Caco-2 (cell line): ENCODE measurements around the gene SWAP70. TPM values are rescaled to one million over a fixed set of nuclear protein-coding genes. Genes with fewer than 3 reads are reported as not detected.

Experiments used
- Bru-seq: library from RNA; stranded (reverse); fragments of 400-500 nt; gene quantifications from one replicate; lab custom pipeline; 2021; lab: Mats Ljungman, UMichigan
- BruChase-seq, 2 experiments: library from RNA; stranded (reverse); fragments of 400-500 nt; gene quantifications; one replicate each; lab custom pipeline; 2021; lab: Mats Ljungman, UMichigan
- BruUV-seq: library from RNA; stranded (reverse); fragments of 400-500 nt; replicated peaks from 2 replicates; lab custom pipeline; 2021; lab: Mats Ljungman, UMichigan
- CTCF ChIA-PET: fragments of 300-600 bp; sonication (Branson Sonifier 250); formaldehyde crosslinking; loops from one replicate; lab custom pipeline; 2022; ENCODE audit warnings: antibody characterized with exemption; lab: Charles Lee
- POLR2A ChIA-PET: fragments of 300-600 bp; sonication (Branson Sonifier 250); formaldehyde crosslinking; loops from one replicate; lab custom pipeline; 2022; ENCODE audit warnings: antibody characterized with exemption; lab: Charles Lee
- DNase-seq, 2 experiments: peaks; one replicate each; pipeline versions ENCODE4 v3.0.0 to v3.0.0-alpha.2; 2020 to 2022
- H3K27me3 ChIP-seq: replicated peaks from 2 replicates; pipeline ENCODE4 v1.6.0; 2011; ENCODE audit warnings: low read length; ENCODE audit not compliant: control insufficient read depth, insufficient read depth
- H3K36me3 ChIP-seq: 2 replicates; pipeline ENCODE4 v1.5.1; 2011; ENCODE audit warnings: low read length; ENCODE audit not compliant: control insufficient read depth, insufficient read depth
- H3K4me1 ChIP-seq: fragments of 250-450 bp; sonication (Bioruptor Pico); 2 replicates; pipeline ENCODE4 v1.5.1; 2020; ENCODE audit warnings: mild to moderate bottlenecking
- H3K4me3 ChIP-seq: 2 replicates; pipeline ENCODE4 v1.5.1; 2011; ENCODE audit warnings: low read depth, mild to moderate bottlenecking, control low read depth, low read length
- H3K9me3 ChIP-seq: fragments of 250-450 bp; sonication (Bioruptor Pico); 2 replicates; pipeline ENCODE4 v1.5.1; 2020; ENCODE audit warnings: mild to moderate bottlenecking, moderate library complexity
- H3K27ac Mint-ChIP-seq: one replicate; pipeline ENCODE4 v1.8.0; 2022; ENCODE audit warnings: mixed read lengths; ENCODE audit not compliant: unreplicated experiment
- H3K27me3 Mint-ChIP-seq: one replicate; pipeline ENCODE4 v1.8.0; 2022; ENCODE audit warnings: mixed read lengths; ENCODE audit not compliant: insufficient read depth, unreplicated experiment
- H3K36me3 Mint-ChIP-seq: one replicate; pipeline ENCODE4 v1.8.0; 2022; ENCODE audit warnings: mild to moderate bottlenecking, mixed read lengths; ENCODE audit not compliant: insufficient read depth, unreplicated experiment
- H3K4me1 Mint-ChIP-seq: one replicate; pipeline ENCODE4 v1.8.0; 2022; ENCODE audit warnings: low read depth, mixed read lengths; ENCODE audit not compliant: unreplicated experiment
- H3K4me3 Mint-ChIP-seq: one replicate; pipeline ENCODE4 v1.8.0; 2022; ENCODE audit warnings: mild to moderate bottlenecking, moderate library complexity, mixed read lengths; ENCODE audit not compliant: unreplicated experiment
- H3K9me3 Mint-ChIP-seq: one replicate; pipeline ENCODE4 v1.8.0; 2022; ENCODE audit warnings: mixed read lengths; ENCODE audit not compliant: unreplicated experiment
- intact Hi-C: fragments of 100-400 bp; cut with micrococcal nuclease; formaldehyde crosslinking; loops from one replicate; pipeline ENCODE4 v1.10.0; 2022; ENCODE audit not compliant: unreplicated experiment
- long read RNA-seq: library from polyadenylated mRNA; stranded (forward); transcript quantifications from one replicate; pipeline ENCODE4 v2.0.0, GENCODE V29; 2022
- total RNA-seq: library from RNA; stranded (reverse); gene quantifications from 2 replicates; pipeline ENCODE4 v1.2.3, GENCODE V29; 2022
- TF ChIP-seq, protein P1 (sequence below), 2 experiments: fragments of 200-600 bp in 1 of 2; IDR thresholded peaks; 1 replicate in 1 of 2; 2 replicates in 1 of 2; pipeline versions ENCODE4 v1.5.1 to v1.8.0; 2011 to 2022; ENCODE audit warnings: antibody characterized with exemption in 1 of 2, control low read depth in 1 of 2, inconsistent platforms in 1 of 2, low read depth in 1 of 2, low read length in 1 of 2, mild to moderate bottlenecking in 1 of 2, moderate library complexity in 1 of 2; ENCODE audit not compliant: insufficient read depth in 1 of 2, severe bottlenecking in 1 of 2, unreplicated experiment in 1 of 2

Gene SWAP70
- 37.0 and 42.4 TPM in 2 replicates for total RNA-seq
- percentile 84 among the genes with signal in this experiment for Bru-seq, nascent RNA
- BruChase-seq, experiment 1, labeled RNA remaining after a 2-hour chase: percentile 83 among the genes with signal in this experiment
- BruChase-seq, experiment 2, labeled RNA remaining after a 6-hour chase: percentile 82 among the genes with signal in this experiment
- long read RNA-seq, full-length matches to known transcripts: 52 of 67 reads
- long read RNA-seq, partial matches to known transcripts: 2 of 67 reads
- long read RNA-seq, other reads (novel, unspliced or antisense): 13 of 67 reads

DNA sequence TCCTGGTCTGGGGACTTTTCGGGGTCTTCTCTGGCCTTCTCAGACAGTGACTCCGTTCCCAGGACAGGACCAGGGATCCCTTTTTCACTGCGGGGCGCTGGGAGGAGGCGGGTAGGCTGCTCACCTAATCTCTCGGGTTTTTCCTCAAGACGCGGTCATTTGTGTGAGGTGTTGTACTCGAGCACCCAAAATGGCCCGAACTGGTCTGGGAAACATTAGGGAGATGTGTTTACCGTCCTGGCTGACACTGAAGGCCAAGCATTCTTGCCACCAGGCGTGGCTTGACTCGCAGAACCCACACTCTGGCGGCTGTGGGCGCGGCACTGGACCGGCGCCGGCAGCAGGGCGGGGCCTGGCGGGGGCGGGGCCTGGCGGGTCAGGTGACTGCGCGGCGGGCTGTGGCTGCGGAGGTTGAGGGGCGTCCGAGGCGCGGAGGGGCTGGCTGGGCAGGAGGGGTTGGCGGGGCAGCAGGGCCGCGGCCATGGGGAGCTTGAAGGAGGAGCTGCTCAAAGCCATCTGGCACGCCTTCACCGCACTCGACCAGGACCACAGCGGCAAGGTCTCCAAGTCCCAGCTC lies at the start of gene SWAP70:
Gene SWAP70, plus strand, starts transcription at position 379 of the 577 bp plus-strand sequence. Its CDS starts 103 bp downstream, at position 482.
- Mint-ChIP-seq H3K27me3 (no peaks in the 10 kb centered on the region), H3K9me3 (peaks cover 13% of the 10 kb centered on the region), H3K4me3 (peak within 1 kb of the TSS; percentile 95), H3K27ac (peak within 1 kb of the TSS; percentile 99), H3K36me3 (peaks cover 30% of the 10 kb centered on the region), H3K4me1 (no peaks in the 10 kb centered on the region)
- POLR2A ChIA-PET: interaction anchor here (1.1 to 1.4 kb wide), 2 partner anchors 51 to 203 kb away, joined by 3 to 5 read pairs; partner anchors contain the start of gene ZNF143
- H3K27me3 ChIP-seq: no peaks in the 10 kb centered on the region
- intact Hi-C loops: loop anchor here (1.0 to 2.0 kb wide), 3 partner anchors 49 to 91 kb away; partner anchors contain the start of gene WEE1
- TF ChIP-seq, protein P1, sequence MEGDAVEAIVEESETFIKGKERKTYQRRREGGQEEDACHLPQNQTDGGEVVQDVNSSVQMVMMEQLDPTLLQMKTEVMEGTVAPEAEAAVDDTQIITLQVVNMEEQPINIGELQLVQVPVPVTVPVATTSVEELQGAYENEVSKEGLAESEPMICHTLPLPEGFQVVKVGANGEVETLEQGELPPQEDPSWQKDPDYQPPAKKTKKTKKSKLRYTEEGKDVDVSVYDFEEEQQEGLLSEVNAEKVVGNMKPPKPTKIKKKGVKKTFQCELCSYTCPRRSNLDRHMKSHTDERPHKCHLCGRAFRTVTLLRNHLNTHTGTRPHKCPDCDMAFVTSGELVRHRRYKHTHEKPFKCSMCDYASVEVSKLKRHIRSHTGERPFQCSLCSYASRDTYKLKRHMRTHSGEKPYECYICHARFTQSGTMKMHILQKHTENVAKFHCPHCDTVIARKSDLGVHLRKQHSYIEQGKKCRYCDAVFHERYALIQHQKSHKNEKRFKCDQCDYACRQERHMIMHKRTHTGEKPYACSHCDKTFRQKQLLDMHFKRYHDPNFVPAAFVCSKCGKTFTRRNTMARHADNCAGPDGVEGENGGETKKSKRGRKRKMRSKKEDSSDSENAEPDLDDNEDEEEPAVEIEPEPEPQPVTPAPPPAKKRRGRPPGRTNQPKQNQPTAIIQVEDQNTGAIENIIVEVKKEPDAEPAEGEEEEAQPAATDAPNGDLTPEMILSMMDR (IDR thresholded peaks at IDR 0.05; ENCODE audit: insufficient read depth in 1 of 2, low read depth in 1 of 2, low read length in 1 of 2, severe bottlenecking in 1 of 2, unreplicated experiment in 1 of 2): peak; percentile 26 to 61
- H3K4me1 ChIP-seq: no peaks in the 10 kb centered on the region
- CTCF ChIA-PET: interaction anchor here (1.1 to 1.4 kb wide), 2 partner anchors 51 to 63 kb away, joined by 3 to 4 read pairs; no protein-coding TSS in a partner anchor
- peak within 1 kb of the TSS; percentile 85 for H3K4me3 ChIP-seq
- peaks cover 7% of the 10 kb centered on the region; the same call in 1 of the 2 replicates for H3K9me3 ChIP-seq
- peak; percentile 95 to 97 for DNase-seq
- BruUV-seq: no TSS peak
- H3K36me3 ChIP-seq: no peaks in the 10 kb centered on the region

DNA sequence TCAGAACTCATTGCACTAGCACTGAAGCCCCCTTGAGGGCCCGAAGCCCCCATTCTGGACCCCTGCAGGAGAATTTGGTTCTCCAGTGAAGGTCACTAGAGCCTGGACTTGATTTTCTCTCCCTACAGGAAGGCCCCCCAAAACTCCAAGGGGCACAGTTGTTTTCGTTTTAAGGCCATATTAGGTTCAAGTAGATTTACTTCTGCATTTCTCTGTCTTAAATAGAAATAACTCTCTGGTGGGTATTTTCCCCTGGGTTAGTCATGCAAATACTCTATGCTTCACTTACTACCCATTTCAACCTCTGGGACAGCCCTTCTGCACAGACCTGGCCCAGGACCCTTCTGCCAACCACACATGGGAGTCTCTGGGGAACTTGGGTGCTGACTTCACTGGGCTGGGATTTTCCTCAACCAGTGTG lies 48.8 kb upstream of the SWAP70 start:
- H3K27ac Mint-ChIP-seq: peak overlapping the region; percentile 98
- no peaks in the 10 kb centered on the region for H3K27me3 ChIP-seq
- H3K27me3 Mint-ChIP-seq: no peaks in the 10 kb centered on the region
- BruUV-seq: no TSS peak
- TF ChIP-seq, protein P1 (IDR thresholded peaks at IDR 0.05; ENCODE audit: insufficient read depth in 1 of 2, low read depth in 1 of 2, low read length in 1 of 2, severe bottlenecking in 1 of 2, unreplicated experiment in 1 of 2): no peak
- peak overlapping the region; percentile 93 for H3K4me3 Mint-ChIP-seq
- no peaks in the 10 kb centered on the region for H3K9me3 Mint-ChIP-seq
- ChIA-PET POLR2A (no interaction called here), CTCF (no interaction called here)
- H3K4me1 ChIP-seq: peaks cover 32% of the 10 kb centered on the region
- H3K4me1 Mint-ChIP-seq: peaks cover 25% of the 10 kb centered on the region
- peak overlapping the region; percentile 43 for H3K4me3 ChIP-seq
- no peaks in the 10 kb centered on the region for H3K9me3 ChIP-seq
- peak in 1 of 2 experiments; percentile 17 for DNase-seq
- intact Hi-C loops: loop anchor here (2.0 to 10.0 kb wide), 3 partner anchors 126 to 360 kb away; partner anchors contain the start of gene IPO7
- H3K36me3 Mint-ChIP-seq: peaks cover 19% of the 10 kb centered on the region
- no peaks in the 10 kb centered on the region for H3K36me3 ChIP-seq

DNA sequence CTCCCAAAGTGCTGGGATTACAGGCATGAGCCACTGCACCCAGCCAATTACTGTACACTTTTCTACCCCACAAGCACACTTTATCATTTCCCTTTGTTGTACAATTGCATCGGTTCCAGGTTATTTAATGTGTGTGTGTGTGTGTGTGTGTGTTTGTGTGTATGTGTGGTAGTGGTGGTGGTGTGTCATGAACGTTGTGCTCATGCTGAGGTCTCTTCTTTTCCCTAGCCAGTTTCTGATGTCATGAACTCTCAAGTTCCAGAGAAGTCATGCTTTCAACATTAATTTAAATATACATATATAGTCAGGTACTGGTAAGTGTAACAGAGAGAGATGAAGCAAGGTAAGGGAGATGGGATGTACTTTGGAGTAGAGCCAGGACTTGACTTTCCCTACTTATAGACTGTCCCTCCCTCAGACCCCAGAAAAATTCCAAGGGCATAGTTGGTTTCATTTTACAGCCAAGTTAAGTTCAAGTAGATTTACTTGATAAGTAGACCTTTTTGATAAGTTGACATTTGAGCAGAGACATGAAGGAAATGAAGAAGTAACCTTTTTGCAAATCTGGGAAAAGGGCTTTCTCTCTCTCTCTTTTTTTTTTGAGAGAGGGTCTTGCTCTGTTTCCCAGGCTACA lies 47.7 kb upstream of the SWAP70 start:
- intact Hi-C loops: loop anchor here (10.0 kb wide), 2 partner anchors 231 to 359 kb away; partner anchors contain the start of gene IPO7
- Mint-ChIP-seq H3K4me3 (no peak overlapping the region), H3K27ac (no peak overlapping the region), H3K4me1 (peaks cover 20% of the 10 kb centered on the region), H3K9me3 (no peaks in the 10 kb centered on the region), H3K36me3 (peaks cover 15% of the 10 kb centered on the region), H3K27me3 (no peaks in the 10 kb centered on the region)
- TF ChIP-seq, protein P1 (IDR thresholded peaks at IDR 0.05; ENCODE audit: insufficient read depth in 1 of 2, low read depth in 1 of 2, low read length in 1 of 2, severe bottlenecking in 1 of 2, unreplicated experiment in 1 of 2): no peak
- no peaks in the 10 kb centered on the region for H3K27me3 ChIP-seq
- H3K4me1 ChIP-seq: peaks cover 23% of the 10 kb centered on the region
- H3K4me3 ChIP-seq: no peak overlapping the region
- CTCF ChIA-PET: no interaction called here
- H3K9me3 ChIP-seq: no peaks in the 10 kb centered on the region
- DNase-seq: no peak
- no peaks in the 10 kb centered on the region for H3K36me3 ChIP-seq
- POLR2A ChIA-PET: no interaction called here
- no TSS peak for BruUV-seq
